GM12864 (cell line): ENCODE measurements around the gene PIN1.

Experiments used
- DNase-seq: peaks from one replicate; pipeline ENCODE4 v3.0.0-alpha.2; 2011; ENCODE audit warnings: low read depth
- H3K4me3 ChIP-seq: 2 replicates; pipeline ENCODE4 v1.5.1; 2011; ENCODE audit warnings: mild to moderate bottlenecking, low read depth, low read length, control low read depth
- TF ChIP-seq, protein P1 (sequence below): IDR thresholded peaks from 2 replicates; pipeline ENCODE4 v1.5.1; 2011; ENCODE audit warnings: low read depth, mild to moderate bottlenecking, moderate library complexity, low read length, control low read depth, inconsistent platforms; ENCODE audit errors: missing control alignments

Gene PIN1

DNA sequence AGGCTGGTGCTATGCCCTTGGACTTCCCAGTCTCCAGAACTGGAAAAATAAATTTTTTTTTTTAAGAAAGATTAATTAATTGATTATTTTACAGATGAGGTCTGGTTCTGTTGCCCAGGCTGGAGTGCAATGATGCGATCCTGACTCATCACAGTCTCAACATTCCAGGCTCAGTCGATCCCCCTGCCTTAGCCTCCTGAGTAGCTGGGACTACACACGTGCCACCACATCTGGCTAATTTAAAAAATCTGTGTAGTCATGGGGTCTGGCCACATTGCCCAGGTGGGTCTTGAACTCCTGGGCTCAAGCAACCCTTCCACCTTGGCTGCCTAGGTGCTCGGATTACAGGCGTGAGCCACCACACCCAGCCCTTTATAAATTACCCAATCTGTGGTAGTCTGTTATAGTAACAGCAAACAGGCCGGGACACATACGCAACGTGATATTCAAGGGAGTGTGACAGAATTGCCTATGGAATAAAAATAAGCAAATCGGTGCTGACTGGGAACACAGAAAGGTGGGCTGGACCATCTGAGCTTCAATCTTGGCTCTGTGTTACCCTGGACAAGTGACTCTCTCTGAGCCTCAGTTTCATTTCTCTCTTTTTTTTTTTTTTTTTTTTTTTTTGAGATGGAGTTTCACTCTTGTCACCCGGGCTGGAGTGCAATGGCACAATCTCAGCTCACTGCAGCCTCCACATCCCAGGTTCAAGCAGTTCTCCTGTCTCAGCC, 42.8 kb downstream of the PIN1 start:
- TF ChIP-seq, protein P1, sequence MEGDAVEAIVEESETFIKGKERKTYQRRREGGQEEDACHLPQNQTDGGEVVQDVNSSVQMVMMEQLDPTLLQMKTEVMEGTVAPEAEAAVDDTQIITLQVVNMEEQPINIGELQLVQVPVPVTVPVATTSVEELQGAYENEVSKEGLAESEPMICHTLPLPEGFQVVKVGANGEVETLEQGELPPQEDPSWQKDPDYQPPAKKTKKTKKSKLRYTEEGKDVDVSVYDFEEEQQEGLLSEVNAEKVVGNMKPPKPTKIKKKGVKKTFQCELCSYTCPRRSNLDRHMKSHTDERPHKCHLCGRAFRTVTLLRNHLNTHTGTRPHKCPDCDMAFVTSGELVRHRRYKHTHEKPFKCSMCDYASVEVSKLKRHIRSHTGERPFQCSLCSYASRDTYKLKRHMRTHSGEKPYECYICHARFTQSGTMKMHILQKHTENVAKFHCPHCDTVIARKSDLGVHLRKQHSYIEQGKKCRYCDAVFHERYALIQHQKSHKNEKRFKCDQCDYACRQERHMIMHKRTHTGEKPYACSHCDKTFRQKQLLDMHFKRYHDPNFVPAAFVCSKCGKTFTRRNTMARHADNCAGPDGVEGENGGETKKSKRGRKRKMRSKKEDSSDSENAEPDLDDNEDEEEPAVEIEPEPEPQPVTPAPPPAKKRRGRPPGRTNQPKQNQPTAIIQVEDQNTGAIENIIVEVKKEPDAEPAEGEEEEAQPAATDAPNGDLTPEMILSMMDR = no peak
- no peak for DNase-seq
- no peak overlapping the region for H3K4me3 ChIP-seq

DNA sequence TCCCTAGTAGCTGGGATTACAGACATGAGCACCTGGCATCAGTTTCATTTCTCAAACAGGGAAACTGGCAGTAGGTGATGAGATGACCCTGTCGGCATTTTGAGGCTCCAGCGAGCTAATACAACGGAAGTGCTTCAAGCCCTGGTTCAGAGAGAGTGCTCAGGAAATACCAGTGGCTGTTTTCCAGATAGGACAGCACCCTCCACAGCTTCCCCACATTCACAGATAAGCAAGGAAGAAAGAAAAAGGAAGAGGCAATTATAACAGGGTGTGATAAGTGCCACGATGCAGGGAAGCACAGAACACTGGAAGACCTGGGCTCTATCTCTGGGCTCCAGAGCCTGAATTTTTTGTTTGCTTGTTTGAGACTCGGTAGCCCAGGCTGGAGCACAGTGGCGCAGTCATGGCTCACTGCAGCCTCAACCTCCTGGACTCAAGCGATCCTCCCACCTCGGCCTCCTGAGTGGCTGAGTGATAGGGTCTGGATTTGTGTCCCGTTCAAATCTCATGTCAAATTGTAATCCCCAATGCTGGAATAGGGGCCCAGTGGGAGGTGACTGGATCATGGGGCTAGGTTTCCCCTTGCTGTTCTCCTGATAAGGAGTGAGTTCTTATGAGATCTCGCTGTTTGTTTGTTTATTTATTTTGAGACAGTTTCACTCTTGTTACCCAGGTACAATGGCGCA, 43.5 kb downstream of the PIN1 start:
- no peak for DNase-seq

DNA sequence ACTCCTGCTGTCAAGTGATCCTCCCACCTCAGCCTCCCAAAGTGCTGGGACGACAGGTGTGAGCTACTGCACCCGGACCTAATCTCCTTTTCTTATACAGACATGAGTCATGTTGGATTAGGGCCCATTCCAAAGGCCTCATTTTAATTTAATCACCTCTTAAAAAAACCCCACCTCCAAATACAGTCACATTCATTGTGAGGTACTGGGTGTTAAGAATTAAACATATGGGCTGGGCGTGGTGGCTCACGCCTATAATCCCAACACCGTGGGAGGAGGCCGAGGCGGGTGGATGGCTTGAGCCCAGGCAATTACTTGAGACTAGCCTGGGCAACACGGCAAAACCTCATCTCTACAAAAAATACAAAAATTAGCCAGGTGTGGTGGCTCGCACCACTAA, 46.6 kb downstream of the PIN1 start:
- no peak for DNase-seq
- no peak overlapping the region for H3K4me3 ChIP-seq

More for the DNA sequence above, 43.5 kb downstream of the PIN1 start:
- TF ChIP-seq, protein P1 = no peak
- no peak overlapping the region for H3K4me3 ChIP-seq

DNA sequence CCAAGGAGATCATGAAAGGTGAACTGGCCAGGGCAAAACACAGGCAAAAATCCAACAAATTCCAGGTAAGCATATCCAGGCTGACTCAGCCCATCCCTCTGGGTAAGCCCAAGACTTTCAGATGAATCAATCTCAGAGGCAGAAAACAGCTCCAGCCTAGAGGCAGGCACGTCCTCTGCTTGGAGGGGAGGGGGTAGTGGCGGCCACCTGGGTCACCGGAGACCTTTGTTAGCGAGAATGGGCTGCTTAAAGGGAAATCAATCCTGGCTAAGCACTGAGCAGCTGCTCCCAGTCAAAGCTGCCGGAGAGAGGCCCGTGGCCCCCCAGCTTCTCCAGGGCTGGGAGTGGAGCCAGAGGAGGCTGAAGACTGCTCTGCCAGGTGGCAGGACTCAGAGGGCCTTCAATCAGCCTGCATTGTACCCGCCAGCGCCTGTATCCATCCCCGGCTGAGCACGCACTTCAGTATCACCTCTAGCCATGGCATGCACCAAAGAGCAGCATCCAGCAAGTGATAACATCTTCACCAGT, 48.2 kb downstream of the PIN1 start:
- TF ChIP-seq, protein P1 = no peak
- no peak for DNase-seq
- no peak overlapping the region for H3K4me3 ChIP-seq

More for the DNA sequence above, 46.6 kb downstream of the PIN1 start:
- TF ChIP-seq, protein P1 = no peak

DNA sequence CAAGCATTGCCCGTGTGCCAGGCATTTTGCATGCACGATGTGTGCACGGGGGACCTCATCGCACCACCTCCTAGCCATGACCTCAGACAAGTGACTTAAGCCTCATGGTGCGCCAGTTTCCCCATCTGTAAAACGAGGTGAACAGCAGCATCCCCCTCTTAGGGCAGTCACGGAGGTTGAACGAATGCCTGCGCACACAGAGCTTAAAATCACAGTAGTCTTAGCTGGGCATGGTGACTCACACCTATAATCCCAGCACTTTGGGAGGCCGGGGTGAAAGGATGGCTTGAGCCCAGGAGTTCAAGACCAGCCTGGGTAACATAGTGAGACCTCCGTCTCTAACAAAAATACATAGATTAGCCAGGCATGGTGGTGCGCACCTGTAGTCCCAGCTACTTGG, 48.6 kb downstream of the PIN1 start:
- H3K4me3 ChIP-seq = no peak overlapping the region
- TF ChIP-seq, protein P1 = no peak
- DNase-seq = no peak

DNA sequence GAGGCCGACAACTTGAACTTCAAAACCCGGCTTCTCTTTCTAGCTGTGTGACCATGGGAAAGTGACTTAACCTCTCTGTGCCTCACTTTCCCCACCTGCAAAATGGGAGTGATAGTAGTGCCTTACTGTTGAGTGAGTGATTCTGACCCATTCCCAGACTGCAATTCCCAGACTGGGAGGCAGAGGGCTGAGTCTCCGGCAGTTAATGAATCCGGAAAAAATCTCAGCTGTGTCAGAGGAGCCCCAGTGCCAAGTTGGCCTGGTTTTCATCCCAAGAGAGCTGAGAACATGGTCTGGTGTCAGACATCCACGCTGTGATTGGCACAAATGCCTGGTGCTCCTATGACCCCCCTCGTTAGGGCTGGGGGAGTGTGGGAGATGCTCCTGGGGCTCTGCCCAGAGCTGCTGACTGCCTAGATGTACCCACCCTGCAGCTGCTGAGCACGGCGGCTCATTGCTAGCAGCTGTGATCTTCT, 50.0 kb downstream of the PIN1 start:
- TF ChIP-seq, protein P1 = no peak
- no peak for DNase-seq
- no peak overlapping the region for H3K4me3 ChIP-seq
